GM18517 (cell line): ENCODE measurements around the gene COX7A1.
"Not testable (repeated sequence)": the region's sequence is repeated elsewhere in the genome, so short reads cannot be mapped to it uniquely, and the experiment has no call there.

Experiments used
- ATAC-seq: cut with Tn5 transposase; IDR thresholded peaks from one replicate; pipeline ENCODE4 v1.9.1; 2021; ENCODE audit warnings: mild to moderate bottlenecking, moderate library complexity; ENCODE audit not compliant: unreplicated experiment

The COX7A1 gene

GRCh38 chr19:36152352-36153091 lies at the start of gene COX7A1:
TSS of gene COX7A1 (minus strand) at chr19:36152447. CDS start at chr19:36152407, 40 bp downstream.
- no peak for ATAC-seq

GRCh38 chr19:36201684-36202083 lies 49.4 kb upstream of the COX7A1 start:
- no peak for ATAC-seq

GRCh38 chr19:36198119-36198518 lies 45.9 kb upstream of the COX7A1 start:
- ATAC-seq: no peak

- ATAC-seq: no peak
Observed at GRCh38 chr19:36196249-36196648, 44.0 kb upstream of the COX7A1 start.

- ATAC-seq: not testable (repeated sequence)
Observed at GRCh38 chr19:36186722-36187121, 34.5 kb upstream of the COX7A1 start.

- ATAC-seq: no peak
Observed at GRCh38 chr19:36183245-36183628, 31.0 kb upstream of the COX7A1 start.

GRCh38 chr19:36182612-36183244 lies 30.5 kb upstream of the COX7A1 start:
- no peak for ATAC-seq

GRCh38 chr19:36179077-36179476 lies 26.8 kb upstream of the COX7A1 start:
- ATAC-seq: not testable (repeated sequence)

GRCh38 chr19:36173846-36174245 lies 21.6 kb upstream of the COX7A1 start:
- ATAC-seq: not testable (repeated sequence)

GRCh38 chr19:36172852-36173251 lies 20.6 kb upstream of the COX7A1 start:
- no peak for ATAC-seq

- ATAC-seq: no peak
Observed at GRCh38 chr19:36169084-36169760, 17.0 kb upstream of the COX7A1 start.

- no peak for ATAC-seq
Observed at GRCh38 chr19:36163813-36164212, 11.6 kb upstream of the COX7A1 start.

GRCh38 chr19:36160821-36161596 lies 8.8 kb upstream of the COX7A1 start:
- no peak for ATAC-seq

GRCh38 chr19:36153126-36153525 lies 879 bp upstream of the COX7A1 start:
- no peak for ATAC-seq

- no peak for ATAC-seq
Observed at GRCh38 chr19:36152019-36152351, 262 bp downstream of the COX7A1 start.

- ATAC-seq: no peak
Observed at GRCh38 chr19:36151144-36152018, 866 bp downstream of the COX7A1 start.

- ATAC-seq: no peak
Observed at GRCh38 chr19:36150586-36150985, 1.7 kb downstream of the COX7A1 start.

- ATAC-seq: no peak
Observed at GRCh38 chr19:36149673-36150406, 2.4 kb downstream of the COX7A1 start.

- ATAC-seq: no peak
Observed at GRCh38 chr19:36144624-36145023, 7.6 kb downstream of the COX7A1 start.

- ATAC-seq: no peak
Observed at GRCh38 chr19:36142496-36142895, 9.8 kb downstream of the COX7A1 start.
